Esophagus squamous epithelium (tissue), 4 donors: ENCODE results near the gene HPD.
"Not testable (repeated sequence)": the region's sequence is repeated elsewhere in the genome, so short reads cannot be mapped to it uniquely, and the experiment has no call there.

Source experiments
- POLR2A ChIP-seq, 4 donors: fragments of 450-650 bp; IDR thresholded peaks; one replicate each; pipeline ENCODE4 v1.6.1; 2017; ENCODE audit warnings: antibody characterized with exemption in 4 of 4, mild to moderate bottlenecking in 4 of 4, moderate library complexity in 3 of 4
- TF ChIP-seq, protein P1 (sequence below), 6 experiments: fragments of 450-650 bp in 4 of 6; fragments of 200-600 bp in 2 of 6; sonication (generic) in 2 of 6; IDR thresholded peaks; one replicate each; pipeline ENCODE4 v1.5.1; 2016 to 2019; ENCODE audit warnings: antibody characterized with exemption in 6 of 6, mild to moderate bottlenecking in 4 of 6, moderate library complexity in 4 of 6

DNA sequence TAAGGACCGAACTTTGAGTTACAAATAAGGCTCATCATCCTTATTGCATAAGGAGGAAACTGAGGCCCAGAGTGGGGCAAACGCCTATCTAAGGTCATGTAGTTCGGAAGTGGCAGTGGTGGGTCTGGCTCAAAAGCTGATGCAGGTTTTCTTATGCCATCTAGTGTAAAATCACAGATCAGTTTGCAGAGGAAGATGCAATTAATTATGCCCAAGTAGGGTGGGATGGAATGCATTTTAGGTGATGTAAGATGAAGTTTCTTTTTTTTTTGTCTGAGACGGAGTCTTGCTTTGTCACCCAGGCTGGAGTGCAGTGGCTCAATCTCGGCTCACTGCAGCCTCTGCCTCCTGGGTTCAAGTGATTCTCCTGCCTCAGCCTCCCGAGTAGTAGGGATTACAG lies 31.0 kb upstream of the HPD start:
- not testable (repeated sequence) for TF ChIP-seq POLR2A (IDR thresholded peaks at IDR 0.05)
- TF ChIP-seq, protein P1, sequence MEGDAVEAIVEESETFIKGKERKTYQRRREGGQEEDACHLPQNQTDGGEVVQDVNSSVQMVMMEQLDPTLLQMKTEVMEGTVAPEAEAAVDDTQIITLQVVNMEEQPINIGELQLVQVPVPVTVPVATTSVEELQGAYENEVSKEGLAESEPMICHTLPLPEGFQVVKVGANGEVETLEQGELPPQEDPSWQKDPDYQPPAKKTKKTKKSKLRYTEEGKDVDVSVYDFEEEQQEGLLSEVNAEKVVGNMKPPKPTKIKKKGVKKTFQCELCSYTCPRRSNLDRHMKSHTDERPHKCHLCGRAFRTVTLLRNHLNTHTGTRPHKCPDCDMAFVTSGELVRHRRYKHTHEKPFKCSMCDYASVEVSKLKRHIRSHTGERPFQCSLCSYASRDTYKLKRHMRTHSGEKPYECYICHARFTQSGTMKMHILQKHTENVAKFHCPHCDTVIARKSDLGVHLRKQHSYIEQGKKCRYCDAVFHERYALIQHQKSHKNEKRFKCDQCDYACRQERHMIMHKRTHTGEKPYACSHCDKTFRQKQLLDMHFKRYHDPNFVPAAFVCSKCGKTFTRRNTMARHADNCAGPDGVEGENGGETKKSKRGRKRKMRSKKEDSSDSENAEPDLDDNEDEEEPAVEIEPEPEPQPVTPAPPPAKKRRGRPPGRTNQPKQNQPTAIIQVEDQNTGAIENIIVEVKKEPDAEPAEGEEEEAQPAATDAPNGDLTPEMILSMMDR (IDR thresholded peaks at IDR 0.05): not testable (repeated sequence)
